Measurements from ENCODE around the gene ZFYVE16.
"Not testable (repeated sequence)": the region's sequence is repeated elsewhere in the genome, so short reads cannot be mapped to it uniquely, and the experiment has no call there.

DNA sequence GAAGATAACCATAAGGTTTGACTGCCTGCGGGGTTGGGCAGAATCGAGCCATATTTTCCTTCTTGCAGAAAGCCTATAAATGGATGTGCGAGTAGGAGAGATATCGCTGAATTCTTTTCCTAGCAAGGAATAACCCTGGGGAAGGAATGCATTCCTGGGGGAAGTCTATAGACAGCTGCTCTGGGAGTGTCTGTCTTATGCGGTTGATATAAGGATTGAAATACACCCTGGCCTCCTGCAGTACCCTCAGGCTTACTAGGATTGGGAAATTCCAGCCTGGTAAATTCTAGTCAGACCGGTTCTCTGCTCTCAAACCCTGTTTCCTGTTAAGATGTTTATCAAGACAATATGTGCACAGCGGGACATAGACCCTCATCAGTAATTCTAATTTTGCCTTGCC lies 85.6 kb downstream of the ZFYVE16 start:
- not testable (repeated sequence) for TF ChIP-seq EZH2, EZH2phosphoT487 (IDR thresholded peaks at IDR 0.05)
- TF ChIP-seq, protein P1, sequence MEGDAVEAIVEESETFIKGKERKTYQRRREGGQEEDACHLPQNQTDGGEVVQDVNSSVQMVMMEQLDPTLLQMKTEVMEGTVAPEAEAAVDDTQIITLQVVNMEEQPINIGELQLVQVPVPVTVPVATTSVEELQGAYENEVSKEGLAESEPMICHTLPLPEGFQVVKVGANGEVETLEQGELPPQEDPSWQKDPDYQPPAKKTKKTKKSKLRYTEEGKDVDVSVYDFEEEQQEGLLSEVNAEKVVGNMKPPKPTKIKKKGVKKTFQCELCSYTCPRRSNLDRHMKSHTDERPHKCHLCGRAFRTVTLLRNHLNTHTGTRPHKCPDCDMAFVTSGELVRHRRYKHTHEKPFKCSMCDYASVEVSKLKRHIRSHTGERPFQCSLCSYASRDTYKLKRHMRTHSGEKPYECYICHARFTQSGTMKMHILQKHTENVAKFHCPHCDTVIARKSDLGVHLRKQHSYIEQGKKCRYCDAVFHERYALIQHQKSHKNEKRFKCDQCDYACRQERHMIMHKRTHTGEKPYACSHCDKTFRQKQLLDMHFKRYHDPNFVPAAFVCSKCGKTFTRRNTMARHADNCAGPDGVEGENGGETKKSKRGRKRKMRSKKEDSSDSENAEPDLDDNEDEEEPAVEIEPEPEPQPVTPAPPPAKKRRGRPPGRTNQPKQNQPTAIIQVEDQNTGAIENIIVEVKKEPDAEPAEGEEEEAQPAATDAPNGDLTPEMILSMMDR (IDR thresholded peaks at IDR 0.05): not testable (repeated sequence)

Measured in neural progenitor cell (in vitro differentiated cells).